Tibial artery (tissue), 4 donors: Measurements from ENCODE around the gene TRIM50.

Experiments
- DNase-seq, 2 donors: peaks; one replicate each; pipeline ENCODE4 v3.0.0-alpha.2; 2019
- H3K27ac ChIP-seq, 2 donors: fragments of 200-600 bp; sonication (generic) in 1 of 2; 1 replicate in 1 of 2; 2 replicates in 1 of 2; pipeline ENCODE4 v1.5.1; 2018 to 2019; ENCODE audit warnings: mild to moderate bottlenecking in 1 of 2
- H3K27me3 ChIP-seq, 2 donors: fragments of 200-600 bp; sonication (generic) in 1 of 2; one replicate each; pipeline versions ENCODE4 v1.5.1 to v1.6.0; 2016 to 2019
- H3K36me3 ChIP-seq, 3 donors: fragments of 200-600 bp; sonication (generic) in 2 of 3; one replicate each; pipeline ENCODE4 v1.5.1; 2016 to 2019; ENCODE audit warnings: mild to moderate bottlenecking in 2 of 3
- H3K4me1 ChIP-seq, 4 donors: fragments of 200-600 bp; sonication (generic) in 2 of 4; 1 replicate in 3 of 4; 2 replicates in 1 of 4; pipeline ENCODE4 v1.5.1; 2016 to 2019
- H3K4me3 ChIP-seq, 2 donors: fragments of 200-600 bp; sonication (generic) in 1 of 2; 1 replicate in 1 of 2; 2 replicates in 1 of 2; pipeline ENCODE4 v1.5.1; 2018 to 2019; ENCODE audit warnings: mild to moderate bottlenecking in 2 of 2
- H3K9me3 ChIP-seq, 3 donors: fragments of 200-600 bp; sonication (generic) in 1 of 3; one replicate each; pipeline ENCODE4 v1.5.1; 2016 to 2019
- CTCF ChIP-seq, 2 experiments: fragments of 200-600 bp in 1 of 2; fragments of 450-650 bp in 1 of 2; IDR thresholded peaks; one replicate each; pipeline ENCODE4 v1.5.1; 2017 to 2019; ENCODE audit warnings: antibody characterized with exemption in 2 of 2, mild to moderate bottlenecking in 1 of 2, moderate library complexity in 1 of 2
- intact Hi-C: fragments of 100-400 bp; cut with DNase I; formaldehyde crosslinking; loops from one replicate; pipeline ENCODE4 v1.15.0; 2023; ENCODE audit warnings: low total_unique reads

The TRIM50 gene

GRCh38 chr7:73340514-73340913 is 12.6 kb upstream of the TRIM50 start:
- TF ChIP-seq CTCF (IDR thresholded peaks at IDR 0.05), result no peak
- no peak overlapping the region for H3K27ac ChIP-seq
- H3K27me3 ChIP-seq, result peaks cover 0 to 8% of the 10 kb centered on the region in 2 donors
- no peak overlapping the region for H3K4me3 ChIP-seq
- no peaks in the 10 kb centered on the region for H3K36me3 ChIP-seq
- H3K9me3 ChIP-seq, result no peaks in the 10 kb centered on the region
- no peak for DNase-seq
- H3K4me1 ChIP-seq, result peaks cover 0 to 5% (median 2%) of the 10 kb centered on the region in 4 donors
- intact Hi-C loops, result loop anchor here (10.0 kb wide), 1 partner anchor 94 kb away; the partner anchor contains the start of gene FZD9

- H3K36me3 ChIP-seq, result no peaks in the 10 kb centered on the region
- intact Hi-C loops, result no loop called here
Measured at GRCh38 chr7:73338321-73338720, 10.4 kb upstream of the TRIM50 start.

GRCh38 chr7:73332447-73332846 is 4.6 kb upstream of the TRIM50 start:
- DNase-seq, result no peak
- no peak for TF ChIP-seq CTCF (IDR thresholded peaks at IDR 0.05)
- Histone ChIP-seq H3K4me3 (no peak overlapping the region), H3K27me3 (peaks cover 0 to 3% of the 10 kb centered on the region in 2 donors), H3K27ac (no peak overlapping the region), H3K4me1 (no peaks in the 10 kb centered on the region), H3K9me3 (no peaks in the 10 kb centered on the region), H3K36me3 (no peaks in the 10 kb centered on the region)
- intact Hi-C loops, result no loop called here

More at GRCh38 chr7:73338321-73338720, 10.4 kb upstream of the TRIM50 start:
- Histone ChIP-seq H3K4me1 (peaks cover 0 to 5% (median 2%) of the 10 kb centered on the region in 4 donors), H3K27me3 (peaks cover 0 to 9% of the 10 kb centered on the region in 2 donors), H3K27ac (no peak overlapping the region), H3K9me3 (no peaks in the 10 kb centered on the region), H3K4me3 (no peak overlapping the region)
- DNase-seq, result no peak
- no peak for TF ChIP-seq CTCF (IDR thresholded peaks at IDR 0.05)

GRCh38 chr7:73330772-73331171 is 2.9 kb upstream of the TRIM50 start:
- no peaks in the 10 kb centered on the region for H3K36me3 ChIP-seq
- H3K4me3 ChIP-seq, result no peak overlapping the region
- no peak for DNase-seq
- H3K9me3 ChIP-seq, result no peaks in the 10 kb centered on the region
- TF ChIP-seq CTCF (IDR thresholded peaks at IDR 0.05), result no peak
- H3K4me1 ChIP-seq, result no peaks in the 10 kb centered on the region
- H3K27ac ChIP-seq, result no peak overlapping the region
- intact Hi-C loops, result no loop called here
- H3K27me3 ChIP-seq, result peaks cover 0 to 3% of the 10 kb centered on the region in 2 donors

- peaks cover 0 to 3% of the 10 kb centered on the region in 2 donors for H3K27me3 ChIP-seq
- no peak for DNase-seq
- no peaks in the 10 kb centered on the region for H3K4me1 ChIP-seq
- H3K27ac ChIP-seq, result no peak overlapping the region
- H3K36me3 ChIP-seq, result no peaks in the 10 kb centered on the region
- H3K9me3 ChIP-seq, result no peaks in the 10 kb centered on the region
- intact Hi-C loops, result no loop called here
- TF ChIP-seq CTCF (IDR thresholded peaks at IDR 0.05), result no peak
- H3K4me3 ChIP-seq, result no peak overlapping the region
Measured at GRCh38 chr7:73329861-73330581, 2.1 kb upstream of the TRIM50 start.
